GM10248 (cell line): ENCODE measurements around the gene EIF4EBP2.

Experiments used
- CTCF ChIA-PET: fragments of 300-600 bp; sonication (Branson Sonifier 250); formaldehyde crosslinking; extraction: SDS; loops from one replicate; lab custom pipeline; 2021; ENCODE audit warnings: antibody characterized with exemption; lab: Yijun Ruan, JAX
- POLR2A ChIA-PET: fragments of 350-650 bp; sonication (Branson Sonifier 250); formaldehyde crosslinking; extraction: SDS; loops from one replicate; lab custom pipeline; 2020; ENCODE audit warnings: antibody characterized with exemption; lab: Yijun Ruan, JAX
- DNase-seq: peaks from one replicate; pipeline ENCODE4 v3.0.0; 2012; ENCODE audit errors: extremely low spot score
- TF ChIP-seq, protein P1 (sequence below): IDR thresholded peaks from 2 replicates; pipeline ENCODE4 v1.5.1; 2012; ENCODE audit warnings: mild to moderate bottlenecking, low read depth; ENCODE audit errors: extremely low read depth, missing control alignments, control extremely low read depth

The EIF4EBP2 gene, protein sequence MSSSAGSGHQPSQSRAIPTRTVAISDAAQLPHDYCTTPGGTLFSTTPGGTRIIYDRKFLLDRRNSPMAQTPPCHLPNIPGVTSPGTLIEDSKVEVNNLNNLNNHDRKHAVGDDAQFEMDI

DNA sequence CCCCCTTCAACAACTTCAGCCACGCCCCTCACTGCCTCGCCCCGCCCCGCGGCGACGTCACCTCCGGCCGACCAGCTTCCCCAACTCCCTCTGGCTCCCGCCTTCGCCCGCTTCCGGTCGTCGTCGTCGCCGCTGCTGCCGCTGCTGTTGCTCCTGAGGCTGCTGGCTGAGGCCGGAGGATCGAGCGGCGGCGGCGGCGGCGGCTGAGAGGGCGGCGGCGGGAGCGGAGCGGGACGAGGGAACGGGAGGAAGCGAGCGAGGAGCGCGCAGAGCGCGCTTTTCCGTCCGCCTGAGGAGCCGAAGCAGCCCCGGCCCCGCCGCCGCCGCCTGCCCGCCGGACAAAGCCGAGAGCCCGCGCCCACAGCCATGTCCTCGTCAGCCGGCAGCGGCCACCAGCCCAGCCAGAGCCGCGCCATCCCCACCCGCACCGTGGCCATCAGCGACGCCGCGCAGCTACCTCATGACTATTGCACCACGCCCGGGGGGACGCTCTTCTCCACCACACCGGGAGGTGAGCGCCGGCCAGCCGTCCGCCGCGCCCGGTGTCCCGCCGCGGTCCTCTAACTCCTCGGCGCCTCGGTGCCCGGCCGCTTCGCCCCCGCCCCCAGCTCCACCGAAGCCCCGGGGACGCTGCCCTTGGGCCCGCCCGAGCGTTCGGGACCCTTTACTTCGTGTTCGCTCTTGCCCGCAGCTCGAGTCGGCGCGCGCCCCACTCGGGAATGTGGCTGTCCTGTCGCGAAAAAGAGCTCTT, at the start of gene EIF4EBP2:
Gene EIF4EBP2, plus strand, starts transcription at position 110 of the 751 bp plus-strand sequence. Its CDS starts 257 bp downstream, at position 367.
- DNase-seq: peak; percentile 95
- POLR2A ChIA-PET: interaction anchor here (0.7 to 1.0 kb wide), 4 partner anchors 11 to 234 kb away, joined by 3 to 4 read pairs (median 3); partner anchors contain the start of gene SAR1A
- CTCF ChIA-PET: interaction anchor here (0.9 to 3.6 kb wide), 14 partner anchors 9 to 289 kb away, joined by 3 to 26 read pairs (median 4); partner anchors contain the start of gene TYSND1
- TF ChIP-seq, protein P1, sequence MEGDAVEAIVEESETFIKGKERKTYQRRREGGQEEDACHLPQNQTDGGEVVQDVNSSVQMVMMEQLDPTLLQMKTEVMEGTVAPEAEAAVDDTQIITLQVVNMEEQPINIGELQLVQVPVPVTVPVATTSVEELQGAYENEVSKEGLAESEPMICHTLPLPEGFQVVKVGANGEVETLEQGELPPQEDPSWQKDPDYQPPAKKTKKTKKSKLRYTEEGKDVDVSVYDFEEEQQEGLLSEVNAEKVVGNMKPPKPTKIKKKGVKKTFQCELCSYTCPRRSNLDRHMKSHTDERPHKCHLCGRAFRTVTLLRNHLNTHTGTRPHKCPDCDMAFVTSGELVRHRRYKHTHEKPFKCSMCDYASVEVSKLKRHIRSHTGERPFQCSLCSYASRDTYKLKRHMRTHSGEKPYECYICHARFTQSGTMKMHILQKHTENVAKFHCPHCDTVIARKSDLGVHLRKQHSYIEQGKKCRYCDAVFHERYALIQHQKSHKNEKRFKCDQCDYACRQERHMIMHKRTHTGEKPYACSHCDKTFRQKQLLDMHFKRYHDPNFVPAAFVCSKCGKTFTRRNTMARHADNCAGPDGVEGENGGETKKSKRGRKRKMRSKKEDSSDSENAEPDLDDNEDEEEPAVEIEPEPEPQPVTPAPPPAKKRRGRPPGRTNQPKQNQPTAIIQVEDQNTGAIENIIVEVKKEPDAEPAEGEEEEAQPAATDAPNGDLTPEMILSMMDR: no peak

DNA sequence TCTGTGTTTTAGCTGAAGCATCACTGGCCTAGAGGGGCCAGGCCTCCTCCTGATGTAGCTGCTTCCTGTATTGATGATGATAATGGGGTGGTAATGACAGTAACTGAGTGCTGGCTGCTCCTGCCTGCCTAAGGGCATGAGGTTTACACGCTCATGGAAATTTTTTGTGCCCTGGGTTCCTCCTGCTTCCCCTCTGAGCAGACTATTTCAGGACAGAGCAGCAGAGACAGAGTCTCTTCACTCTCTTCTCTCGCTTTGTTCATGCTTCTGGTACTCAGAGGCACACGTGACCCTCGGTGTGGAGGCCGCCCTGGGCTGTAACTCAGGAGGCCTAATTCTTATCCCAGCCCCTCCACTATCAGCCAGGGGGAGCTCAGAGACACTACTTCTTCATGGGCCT, 49.4 kb upstream of the EIF4EBP2 start:
- DNase-seq: no peak
- TF ChIP-seq, protein P1: no peak
- ChIA-PET POLR2A (interaction anchor here (0.7 kb wide), 1 partner anchor 121 kb away, joined by 3 read pairs; the partner anchor contains the start of gene PPA1), CTCF (interaction anchor here (1.1 to 5.9 kb wide), 11 partner anchors 8 to 208 kb away, joined by 3 to 84 read pairs (median 6); partner anchors contain the start of gene TYSND1)

DNA sequence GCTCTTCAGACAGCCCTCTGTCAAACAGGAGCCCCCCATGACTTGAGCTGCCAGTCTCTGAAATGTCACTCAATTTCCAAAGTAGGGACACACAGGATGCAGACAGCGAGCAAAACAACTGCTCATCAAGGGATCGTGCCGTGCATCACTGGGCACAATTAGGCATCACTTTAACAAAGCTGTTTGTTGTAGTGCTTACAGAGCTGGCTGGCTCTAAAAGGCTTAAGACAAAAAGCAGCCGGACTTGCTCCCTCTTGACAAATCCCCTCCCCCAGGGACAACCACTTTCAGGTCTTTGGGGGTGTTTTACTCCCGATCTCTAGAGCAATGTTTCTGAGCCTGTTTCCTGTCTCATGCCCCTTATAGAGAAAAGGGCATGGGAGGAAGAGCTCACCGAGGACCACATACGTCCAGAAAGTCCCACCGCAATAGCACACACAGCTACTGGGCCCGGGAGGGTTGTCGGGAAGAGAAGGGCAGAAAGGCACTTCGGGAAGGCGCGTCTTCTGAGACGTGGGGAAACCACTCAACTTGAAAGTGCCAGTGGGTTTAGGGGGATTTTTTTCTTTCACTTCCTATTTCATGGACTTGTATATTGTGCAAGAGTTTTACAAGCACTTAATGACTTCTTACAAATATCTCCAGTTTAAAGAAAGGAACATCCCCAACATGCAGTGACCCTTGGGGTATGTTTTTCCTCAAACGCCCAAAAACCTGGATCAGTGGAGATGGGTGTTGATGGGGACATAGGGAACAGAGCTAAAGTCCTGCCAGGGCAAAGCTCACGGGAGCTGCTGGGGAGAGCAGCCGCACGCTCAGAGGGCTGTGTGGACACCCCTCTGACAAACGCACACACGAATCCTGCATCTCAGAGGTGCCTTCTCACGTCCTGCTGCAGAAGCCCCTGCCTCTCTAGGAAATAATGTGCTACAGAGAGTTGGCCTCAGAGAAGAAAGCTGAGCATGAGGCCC, 48.6 kb upstream of the EIF4EBP2 start:
- TF ChIP-seq, protein P1: no peak
- ChIA-PET CTCF (interaction anchor here (1.0 to 5.9 kb wide), 15 partner anchors 9 to 211 kb away, joined by 3 to 84 read pairs (median 5); partner anchors contain the start of gene TYSND1), POLR2A (interaction anchor here (1.0 kb wide), 1 partner anchor 134 kb away, joined by 3 read pairs; no protein-coding TSS in a partner anchor)
- DNase-seq: peak; percentile 62

DNA sequence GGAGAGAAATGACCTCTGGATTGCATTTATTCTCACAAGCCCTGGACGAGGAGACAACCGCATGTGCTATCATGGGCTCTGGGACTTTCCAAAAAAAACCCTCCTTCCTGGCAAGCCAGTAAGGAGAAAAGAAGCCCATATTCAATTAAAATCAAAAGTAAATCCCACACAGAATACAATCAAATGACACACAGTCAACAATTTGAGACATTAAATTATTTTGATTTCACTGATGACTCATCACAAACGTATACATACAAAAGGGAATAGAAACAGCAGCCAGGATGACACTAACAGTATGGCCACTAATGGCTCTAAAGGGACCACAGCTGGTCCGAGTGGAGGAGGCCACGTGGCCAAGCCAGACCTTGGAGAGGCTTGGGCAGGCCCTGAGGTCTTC, 46.4 kb upstream of the EIF4EBP2 start:
- DNase-seq: no peak
- CTCF ChIA-PET: interaction anchor here (4.7 kb wide), 1 partner anchor 136 kb away, joined by 49 read pairs; no protein-coding TSS in a partner anchor
- TF ChIP-seq, protein P1: no peak
- POLR2A ChIA-PET: no interaction called here

DNA sequence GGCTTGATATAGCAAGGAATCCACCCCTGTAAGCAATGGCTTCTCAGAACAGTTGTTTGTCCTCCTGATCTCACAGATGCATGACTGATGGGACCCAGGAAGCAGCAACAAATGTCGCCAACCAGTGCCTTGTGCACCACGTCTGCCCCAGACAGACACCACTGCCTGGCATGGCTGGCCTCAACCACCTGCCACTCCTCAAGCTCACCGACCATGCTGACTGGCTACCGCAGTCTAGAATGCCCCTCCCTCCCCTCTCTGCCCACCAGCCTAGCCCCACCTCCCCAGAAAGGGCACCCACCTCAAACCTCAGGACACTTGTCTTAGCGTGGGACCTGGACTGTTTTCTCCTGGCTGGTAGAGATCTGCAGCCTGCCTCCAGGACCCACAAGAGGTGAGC, 45.5 kb upstream of the EIF4EBP2 start:
- ChIA-PET CTCF (interaction anchor here (0.8 to 12.1 kb wide), 6 partner anchors 10 to 212 kb away, joined by 3 to 529 read pairs (median 4); partner anchors contain the start of genes PPA1 and TYSND1), POLR2A (no interaction called here)
- DNase-seq: no peak
- TF ChIP-seq, protein P1: no peak
